GM23248 (cell line): ENCODE data around the gene FBXW11.

Experiments used
- EZH2 ChIP-seq: fragments of 200-600 bp; sonication (generic); IDR thresholded peaks from 2 replicates; pipeline ENCODE4 v1.6.1; 2018; ENCODE audit warnings: antibody characterized with exemption, mild to moderate bottlenecking; ENCODE audit not compliant: insufficient read depth, poor library complexity, severe bottlenecking
- EZH2phosphoT487 ChIP-seq: fragments of 200-600 bp; sonication (generic); IDR thresholded peaks from 2 replicates; pipeline ENCODE4 v1.6.1; 2018; ENCODE audit warnings: antibody characterized with exemption, moderate library complexity, mild to moderate bottlenecking, low read depth; ENCODE audit not compliant: insufficient read depth

- TF ChIP-seq EZH2phosphoT487 = no peak
- TF ChIP-seq EZH2 = no peak
These were observed 185.9 kb downstream of the FBXW11 start for GRCh38 chr5:171820561-171820960.
